T-cell (primary cell): ENCODE data around the gene CKAP5. TPM values are rescaled to one million over a fixed set of nuclear protein-coding genes. Genes with fewer than 3 reads are reported as not detected.

Source experiments
- ATAC-seq, 4 experiments: fragments of 200-7000 bp in 3 of 4; fragments of 150-1000 bp in 1 of 4; cut with Tn5 transposase; replicated peaks in 1 of 4; 1 replicate in 3 of 4; 2 replicates in 1 of 4; pipeline ENCODE4 v1.10.0; 2021; ENCODE audit warnings: moderate library complexity in 3 of 4, mild to moderate bottlenecking in 2 of 4, moderate number of reproducible peaks in 1 of 4
- CTCF ChIA-PET, 2 donors: fragments of 300-600 bp; sonication (Branson Sonifier 250); formaldehyde crosslinking; loops; one replicate each; lab custom pipeline; 2022; ENCODE audit warnings: antibody characterized with exemption in 2 of 2; lab: Charles Lee
- POLR2A ChIA-PET, 2 donors: fragments of 300-600 bp; sonication (Branson Sonifier 250); formaldehyde crosslinking; loops; one replicate each; lab custom pipeline; 2022; ENCODE audit warnings: antibody characterized with exemption in 2 of 2; lab: Charles Lee
- DNase-seq, 35 experiments: peaks; one replicate each; pipeline versions ENCODE4 v3.0.0 to v3.0.0-alpha.2; 2013 to 2023
- H3K27ac ChIP-seq: one replicate; pipeline ENCODE4 v1.5.1; 2013; ENCODE audit warnings: low read length
- H3K27me3 ChIP-seq, 2 experiments: replicated peaks in 1 of 2; 1 replicate in 1 of 2; 2 replicates in 1 of 2; pipeline versions ENCODE4 v1.6.1 to v1.7.0; 2013; ENCODE audit warnings: low read length in 1 of 2, mixed read lengths in 1 of 2; ENCODE audit not compliant: control insufficient read depth in 2 of 2, insufficient read depth in 2 of 2; ENCODE audit errors: extremely low read depth in 1 of 2
- H3K36me3 ChIP-seq, 2 donors: 1 replicate in 1 of 2; 2 replicates in 1 of 2; pipeline versions ENCODE4 v1.6.1 to v1.7.0; 2013; ENCODE audit warnings: low read length in 1 of 2; ENCODE audit not compliant: control insufficient read depth in 2 of 2, insufficient read depth in 1 of 2; ENCODE audit errors: extremely low read depth in 1 of 2
- H3K4me1 ChIP-seq, 2 experiments: 1 replicate in 1 of 2; 2 replicates in 1 of 2; pipeline versions ENCODE4 v1.6.1 to v1.7.0; 2013; ENCODE audit warnings: low read length in 2 of 2, mixed read lengths in 1 of 2; ENCODE audit not compliant: insufficient read depth in 2 of 2, control insufficient read depth in 1 of 2; ENCODE audit errors: extremely low read depth in 1 of 2
- H3K4me3 ChIP-seq, 2 donors: 1 replicate in 1 of 2; 2 replicates in 1 of 2; pipeline versions ENCODE4 v1.5.1 to v1.7.0; 2013; ENCODE audit warnings: mild to moderate bottlenecking in 2 of 2, low read length in 1 of 2, moderate library complexity in 1 of 2; ENCODE audit not compliant: control insufficient read depth in 1 of 2; ENCODE audit errors: extremely low read depth in 1 of 2
- H3K9me3 ChIP-seq: 2 replicates; pipeline ENCODE4 v1.7.0; 2013
- H3K27ac Mint-ChIP-seq, 2 donors: one replicate each; pipeline ENCODE4 v1.8.0; 2020 to 2021; ENCODE audit warnings: mild to moderate bottlenecking in 2 of 2, mixed read lengths in 2 of 2
- H3K27me3 Mint-ChIP-seq, 2 donors: one replicate each; pipeline ENCODE4 v1.8.0; 2021 to 2022; ENCODE audit warnings: mixed read lengths in 2 of 2
- H3K36me3 Mint-ChIP-seq: one replicate; pipeline ENCODE4 v1.8.0; 2021; ENCODE audit warnings: mixed read lengths
- H3K4me1 Mint-ChIP-seq, 3 donors: one replicate each; pipeline ENCODE4 v1.8.0; 2020 to 2022; ENCODE audit warnings: mixed read lengths in 3 of 3, mild to moderate bottlenecking in 1 of 3
- H3K4me3 Mint-ChIP-seq, 3 donors: one replicate each; pipeline ENCODE4 v1.8.0; 2020 to 2022; ENCODE audit warnings: mild to moderate bottlenecking in 3 of 3, mixed read lengths in 3 of 3, moderate library complexity in 3 of 3
- H3K9me3 Mint-ChIP-seq, 3 donors: one replicate each; pipeline ENCODE4 v1.8.0; 2020 to 2022; ENCODE audit warnings: mixed read lengths in 3 of 3
- WGBS: methylation state at CpG from one replicate; pipeline ENCODE4 v1.1.5; 2013; ENCODE audit warnings: missing lambda C conversion rate; ENCODE audit not compliant: insufficient coverage; 5-methylcytosine and 5-hydroxymethylcytosine counted together
- total RNA-seq, 35 experiments: library from RNA in 6 of 35; stranded (reverse) in 6 of 35; fragments of 120-200 nt in 1 of 35; gene quantifications; one replicate each; pipeline versions ENCODE4 v1.2.1 to v1.2.4 and lab custom pipeline; 2013 to 2026

CKAP5 gene
- total RNA-seq, 5 donors from 2014 or later (not counting 1 experiment from before 2014, with no cell fraction given): 34.8 to 44.6 (median 38.0) TPM

GRCh38 chr11:46741600-46742484, 104.2 kb downstream of the CKAP5 start:
- H3K4me1 ChIP-seq: no peaks in the 10 kb centered on the region
- H3K27ac Mint-ChIP-seq: peak overlapping the region in 1 of 2 donors; percentile 53
- no peak overlapping the region for H3K4me3 ChIP-seq
- ATAC-seq: no peak
- H3K4me3 Mint-ChIP-seq: no peak overlapping the region
- no peak overlapping the region for H3K27ac ChIP-seq
- H3K36me3 Mint-ChIP-seq: peaks cover 39% of the 10 kb centered on the region
- 100% methylated on average over 5 of the region's 12 CpGs for WGBS
- H3K4me1 Mint-ChIP-seq: no peaks in the 10 kb centered on the region
- no peaks in the 10 kb centered on the region for H3K9me3 ChIP-seq
- no peaks in the 10 kb centered on the region for H3K27me3 Mint-ChIP-seq
- POLR2A ChIA-PET: no interaction called here
- CTCF ChIA-PET: interaction anchor here in 1 of 2 donors (0.7 kb wide), 1 partner anchor 971 kb away, joined by 3 read pairs; no protein-coding TSS in a partner anchor
- H3K36me3 ChIP-seq: peaks cover 5 to 41% of the 10 kb centered on the region in 2 donors
- H3K27me3 ChIP-seq: no peaks in the 10 kb centered on the region
- DNase-seq: no peak
- no peaks in the 10 kb centered on the region for H3K9me3 Mint-ChIP-seq

- Histone ChIP-seq H3K4me1 (no peaks in the 10 kb centered on the region), H3K27ac (no peak overlapping the region), H3K9me3 (no peaks in the 10 kb centered on the region), H3K4me3 (no peak overlapping the region), H3K27me3 (no peaks in the 10 kb centered on the region), H3K36me3 (peaks cover 4 to 15% of the 10 kb centered on the region in 2 donors)
- POLR2A ChIA-PET: no interaction called here
- H3K27me3 Mint-ChIP-seq: no peaks in the 10 kb centered on the region
- H3K27ac Mint-ChIP-seq: no peak overlapping the region
- ATAC-seq (no peak), DNase-seq (no peak)
- H3K9me3 Mint-ChIP-seq: no peaks in the 10 kb centered on the region
- H3K4me1 Mint-ChIP-seq: no peaks in the 10 kb centered on the region
- no peak overlapping the region for H3K4me3 Mint-ChIP-seq
- CTCF ChIA-PET: no interaction called here
- peaks cover 26% of the 10 kb centered on the region for H3K36me3 Mint-ChIP-seq
- 93% methylated on average over 5 of the region's 6 CpGs for WGBS
Measured at GRCh38 chr11:46738887-46739286, 107.2 kb downstream of the CKAP5 start.

GRCh38 chr11:46737699-46738098, 108.4 kb downstream of the CKAP5 start:
- Histone ChIP-seq H3K4me1 (no peaks in the 10 kb centered on the region), H3K36me3 (peaks cover 2 to 5% of the 10 kb centered on the region in 2 donors), H3K4me3 (no peak overlapping the region), H3K9me3 (no peaks in the 10 kb centered on the region), H3K27ac (no peak overlapping the region), H3K27me3 (no peaks in the 10 kb centered on the region)
- ChIA-PET CTCF (interaction anchor here in 1 of 2 donors (0.6 kb wide), 1 partner anchor 1154 kb away, joined by 3 read pairs; no protein-coding TSS in a partner anchor), POLR2A (no interaction called here)
- ATAC-seq (no peak), DNase-seq (no peak)
- Mint-ChIP-seq H3K27ac (no peak overlapping the region), H3K4me3 (no peak overlapping the region), H3K4me1 (no peaks in the 10 kb centered on the region), H3K27me3 (no peaks in the 10 kb centered on the region), H3K36me3 (peaks cover 15% of the 10 kb centered on the region), H3K9me3 (no peaks in the 10 kb centered on the region)
- WGBS: 97% methylated on average over 9 of the region's 11 CpGs

- Mint-ChIP-seq H3K4me3 (no peak overlapping the region), H3K27me3 (no peaks in the 10 kb centered on the region), H3K27ac (no peak overlapping the region), H3K9me3 (no peaks in the 10 kb centered on the region), H3K36me3 (peaks cover 5% of the 10 kb centered on the region), H3K4me1 (no peaks in the 10 kb centered on the region)
- 100% methylated on average over 1 of the region's 5 CpGs for WGBS
- ChIA-PET POLR2A (no interaction called here), CTCF (interaction anchor here in 1 of 2 donors (0.6 kb wide), 1 partner anchor 35 kb away, joined by 7 read pairs; no protein-coding TSS in a partner anchor)
- H3K4me3 ChIP-seq: no peak overlapping the region
- ATAC-seq (no peak), DNase-seq (no peak)
- H3K9me3 ChIP-seq: no peaks in the 10 kb centered on the region
- H3K36me3 ChIP-seq: peaks cover 0 to under 1% of the 10 kb centered on the region in 2 donors
- no peaks in the 10 kb centered on the region for H3K4me1 ChIP-seq
- no peak overlapping the region for H3K27ac ChIP-seq
- H3K27me3 ChIP-seq: no peaks in the 10 kb centered on the region
Measured at GRCh38 chr11:46736615-46737014, 109.5 kb downstream of the CKAP5 start.

GRCh38 chr11:46736146-46736545, 109.9 kb downstream of the CKAP5 start:
- no peaks in the 10 kb centered on the region for H3K4me1 ChIP-seq
- no peak overlapping the region for H3K27ac ChIP-seq
- no peaks in the 10 kb centered on the region for H3K9me3 ChIP-seq
- H3K4me3 ChIP-seq: no peak overlapping the region
- Mint-ChIP-seq H3K27me3 (no peaks in the 10 kb centered on the region), H3K9me3 (no peaks in the 10 kb centered on the region), H3K27ac (no peak overlapping the region), H3K4me1 (no peaks in the 10 kb centered on the region), H3K4me3 (no peak overlapping the region), H3K36me3 (peaks cover 2% of the 10 kb centered on the region)
- POLR2A ChIA-PET: no interaction called here
- DNase-seq (no peak), ATAC-seq (no peak)
- no peaks in the 10 kb centered on the region for H3K27me3 ChIP-seq
- WGBS: 74% methylated on average over 2 of the region's 7 CpGs
- CTCF ChIA-PET: no interaction called here
- H3K36me3 ChIP-seq: no peaks in the 10 kb centered on the region

- Mint-ChIP-seq H3K9me3 (no peaks in the 10 kb centered on the region), H3K4me3 (no peak overlapping the region), H3K4me1 (no peaks in the 10 kb centered on the region), H3K27me3 (no peaks in the 10 kb centered on the region), H3K27ac (no peak overlapping the region), H3K36me3 (no peaks in the 10 kb centered on the region)
- Histone ChIP-seq H3K4me1 (no peaks in the 10 kb centered on the region), H3K9me3 (no peaks in the 10 kb centered on the region), H3K36me3 (no peaks in the 10 kb centered on the region), H3K27me3 (no peaks in the 10 kb centered on the region), H3K27ac (no peak overlapping the region), H3K4me3 (no peak overlapping the region)
- ATAC-seq (no peak), DNase-seq (no peak)
- CTCF ChIA-PET: no interaction called here
- WGBS: 100% methylated on average over 1 of the region's 1 CpG
- POLR2A ChIA-PET: no interaction called here
Measured at GRCh38 chr11:46733234-46733633, 112.8 kb downstream of the CKAP5 start.
